ELR (cell line): Measurements from ENCODE around the gene C9orf153.
"Not testable (repeated sequence)": the region's sequence is repeated elsewhere in the genome, so short reads cannot be mapped to it uniquely, and the experiment has no call there.

Source experiments
- DNase-seq: peaks from one replicate; pipeline ENCODE4 v3.0.0-alpha.2; 2015; ENCODE audit warnings: low read depth

C9orf153 gene

GRCh38 chr9:86259557-86259956 lies at the start of gene C9orf153:
Gene C9orf153 (minus strand): TSS chr9:86259657. CDS start chr9:86229603, 30,054 bp downstream.
- DNase-seq: no peak

GRCh38 chr9:86308687-86309086 lies 49.2 kb upstream of the C9orf153 start:
- DNase-seq: no peak

GRCh38 chr9:86304236-86304730 lies 44.8 kb upstream of the C9orf153 start:
- no peak for DNase-seq

GRCh38 chr9:86303316-86303975 lies 44.0 kb upstream of the C9orf153 start:
- peak; percentile 56 for DNase-seq

GRCh38 chr9:86301686-86302085 lies 42.2 kb upstream of the C9orf153 start:
- no peak for DNase-seq

- no peak for DNase-seq
Measured at GRCh38 chr9:86300701-86301100, 41.2 kb upstream of the C9orf153 start.

- DNase-seq: no peak
Measured at GRCh38 chr9:86298873-86299272, 39.4 kb upstream of the C9orf153 start.

- DNase-seq: not testable (repeated sequence)
Measured at GRCh38 chr9:86290341-86290740, 30.9 kb upstream of the C9orf153 start.

GRCh38 chr9:86288499-86289198 lies 29.2 kb upstream of the C9orf153 start:
- DNase-seq: no peak

- DNase-seq: peak; percentile 68
Measured at GRCh38 chr9:86287013-86287412, 27.6 kb upstream of the C9orf153 start.

GRCh38 chr9:86286278-86286677 lies 26.8 kb upstream of the C9orf153 start:
- DNase-seq: no peak

- DNase-seq: no peak
Measured at GRCh38 chr9:86285261-86285660, 25.8 kb upstream of the C9orf153 start.

GRCh38 chr9:86282979-86283535 lies 23.6 kb upstream of the C9orf153 start:
- peak; percentile 88 for DNase-seq

GRCh38 chr9:86282077-86282978 lies 22.9 kb upstream of the C9orf153 start, which contains the start of gene ISCA1:
Gene ISCA1 (minus strand): TSS chr9:86282538. CDS start chr9:86282458, 80 bp downstream.
- DNase-seq: peak; percentile 95

- DNase-seq: peak; percentile 51
Measured at GRCh38 chr9:86281593-86282076, 22.2 kb upstream of the C9orf153 start.

GRCh38 chr9:86280580-86280979 lies 21.1 kb upstream of the C9orf153 start:
- DNase-seq: no peak

GRCh38 chr9:86279839-86280238 lies 20.4 kb upstream of the C9orf153 start:
- no peak for DNase-seq

GRCh38 chr9:86277072-86277471 lies 17.6 kb upstream of the C9orf153 start:
- no peak for DNase-seq

GRCh38 chr9:86275962-86276361 lies 16.5 kb upstream of the C9orf153 start:
- DNase-seq: peak; percentile 24

GRCh38 chr9:86274821-86275643 lies 15.6 kb upstream of the C9orf153 start:
- DNase-seq: no peak

GRCh38 chr9:86272221-86272620 lies 12.8 kb upstream of the C9orf153 start:
- no peak for DNase-seq
